ENCODE measurements around the gene COL8A1. TPM values are rescaled to one million over a fixed set of nuclear protein-coding genes. Genes with fewer than 3 reads are reported as not detected.

Gene COL8A1
- total RNA-seq, 1 donor from 2014 or later: 95.1 TPM

DNA sequence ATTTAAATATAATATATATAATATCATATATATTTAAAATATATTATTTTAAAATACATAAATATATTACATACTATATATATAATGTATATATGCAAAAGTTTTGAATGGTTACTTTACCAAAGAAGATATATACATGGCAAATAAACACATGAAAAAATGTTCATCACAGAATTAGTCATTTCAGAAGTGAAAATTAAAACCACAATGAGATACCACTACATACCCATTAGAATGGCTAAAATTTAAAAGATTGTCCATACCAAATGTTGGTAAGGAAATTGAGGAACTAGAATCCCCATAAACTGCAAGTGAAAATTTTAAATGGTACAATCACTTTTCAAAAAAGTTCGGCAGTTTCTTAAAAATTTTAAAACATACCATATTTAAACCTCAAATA is 23.6 kb upstream of the COL8A1 start:
- TF ChIP-seq, protein P1, sequence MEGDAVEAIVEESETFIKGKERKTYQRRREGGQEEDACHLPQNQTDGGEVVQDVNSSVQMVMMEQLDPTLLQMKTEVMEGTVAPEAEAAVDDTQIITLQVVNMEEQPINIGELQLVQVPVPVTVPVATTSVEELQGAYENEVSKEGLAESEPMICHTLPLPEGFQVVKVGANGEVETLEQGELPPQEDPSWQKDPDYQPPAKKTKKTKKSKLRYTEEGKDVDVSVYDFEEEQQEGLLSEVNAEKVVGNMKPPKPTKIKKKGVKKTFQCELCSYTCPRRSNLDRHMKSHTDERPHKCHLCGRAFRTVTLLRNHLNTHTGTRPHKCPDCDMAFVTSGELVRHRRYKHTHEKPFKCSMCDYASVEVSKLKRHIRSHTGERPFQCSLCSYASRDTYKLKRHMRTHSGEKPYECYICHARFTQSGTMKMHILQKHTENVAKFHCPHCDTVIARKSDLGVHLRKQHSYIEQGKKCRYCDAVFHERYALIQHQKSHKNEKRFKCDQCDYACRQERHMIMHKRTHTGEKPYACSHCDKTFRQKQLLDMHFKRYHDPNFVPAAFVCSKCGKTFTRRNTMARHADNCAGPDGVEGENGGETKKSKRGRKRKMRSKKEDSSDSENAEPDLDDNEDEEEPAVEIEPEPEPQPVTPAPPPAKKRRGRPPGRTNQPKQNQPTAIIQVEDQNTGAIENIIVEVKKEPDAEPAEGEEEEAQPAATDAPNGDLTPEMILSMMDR (IDR thresholded peaks at IDR 0.05): no peak
- Histone ChIP-seq H3K27me3 (no peaks in the 10 kb centered on the region), H3K36me3 (no peaks in the 10 kb centered on the region), H3K9me3 (no peaks in the 10 kb centered on the region), H3K27ac (no peak overlapping the region), H3K4me3 (no peak overlapping the region), H3K4me1 (no peaks in the 10 kb centered on the region)
- DNase-seq (no peak), ATAC-seq (no peak)
- intact Hi-C loops (cut with DNase I): no loop called here

DNA sequence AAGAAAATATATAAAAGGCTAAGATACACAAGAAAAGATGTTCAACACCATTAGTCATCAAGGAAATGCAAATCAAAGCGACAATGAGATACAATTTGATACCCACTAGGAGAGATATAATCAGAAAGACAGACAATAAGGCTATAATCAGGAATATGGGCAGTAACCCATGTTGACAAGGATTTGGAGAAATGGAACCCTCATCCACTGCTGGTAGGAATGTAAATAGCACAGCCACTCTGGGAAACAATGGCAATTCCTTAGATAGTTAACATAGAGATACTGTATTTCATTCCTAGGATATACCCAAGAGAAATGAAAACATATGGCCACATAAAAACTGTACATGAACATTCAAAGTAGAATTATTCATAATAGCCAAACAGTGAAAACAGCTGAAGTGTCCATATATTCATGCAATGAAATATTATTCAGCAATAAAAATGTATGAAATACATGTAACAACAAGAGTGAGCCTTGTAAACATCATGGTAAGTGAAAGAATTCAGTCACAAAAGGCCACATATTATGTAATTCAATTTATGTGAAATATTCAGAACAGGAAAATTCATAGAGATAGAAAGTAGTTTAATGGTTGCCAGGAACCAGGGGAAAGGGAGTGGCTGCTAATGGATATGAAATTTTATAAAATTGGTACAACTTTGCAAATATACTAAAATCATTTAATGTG is 18.2 kb upstream of the COL8A1 start:
- H3K27me3 ChIP-seq: no peaks in the 10 kb centered on the region
- TF ChIP-seq, protein P1 (IDR thresholded peaks at IDR 0.05): no peak
- ATAC-seq (no peak), DNase-seq (no peak)
- no peaks in the 10 kb centered on the region for H3K36me3 ChIP-seq
- no peaks in the 10 kb centered on the region for H3K9me3 ChIP-seq
- no peaks in the 10 kb centered on the region for H3K4me1 ChIP-seq
- H3K4me3 ChIP-seq: no peak overlapping the region
- intact Hi-C loops (cut with DNase I): no loop called here
- no peak overlapping the region for H3K27ac ChIP-seq

DNA sequence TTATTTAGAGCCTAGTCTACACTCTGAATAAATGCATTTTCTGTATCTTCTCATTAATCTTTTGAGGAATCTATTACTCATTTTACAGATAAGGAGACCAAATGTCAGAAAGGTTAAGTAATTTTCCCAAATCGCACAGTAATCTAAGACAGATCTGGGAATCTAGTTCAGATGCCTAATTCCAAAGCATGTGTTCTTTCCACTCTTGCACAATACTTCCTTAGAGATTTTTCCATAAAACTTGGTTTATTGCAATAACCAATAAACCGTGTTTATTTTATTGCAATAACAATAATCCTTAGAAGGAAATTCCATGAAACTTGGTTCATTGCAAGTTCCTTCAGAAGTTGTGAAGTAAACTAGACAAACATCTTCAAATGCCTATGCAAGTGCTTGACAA is 17.4 kb upstream of the COL8A1 start:
- TF ChIP-seq, protein P1 (IDR thresholded peaks at IDR 0.05): no peak
- H3K4me1 ChIP-seq: no peaks in the 10 kb centered on the region
- H3K4me3 ChIP-seq: no peak overlapping the region
- H3K9me3 ChIP-seq: no peaks in the 10 kb centered on the region
- no peak overlapping the region for H3K27ac ChIP-seq
- intact Hi-C loops (cut with DNase I): no loop called here
- H3K27me3 ChIP-seq: no peaks in the 10 kb centered on the region
- H3K36me3 ChIP-seq: no peaks in the 10 kb centered on the region
- ATAC-seq (no peak), DNase-seq (no peak)

DNA sequence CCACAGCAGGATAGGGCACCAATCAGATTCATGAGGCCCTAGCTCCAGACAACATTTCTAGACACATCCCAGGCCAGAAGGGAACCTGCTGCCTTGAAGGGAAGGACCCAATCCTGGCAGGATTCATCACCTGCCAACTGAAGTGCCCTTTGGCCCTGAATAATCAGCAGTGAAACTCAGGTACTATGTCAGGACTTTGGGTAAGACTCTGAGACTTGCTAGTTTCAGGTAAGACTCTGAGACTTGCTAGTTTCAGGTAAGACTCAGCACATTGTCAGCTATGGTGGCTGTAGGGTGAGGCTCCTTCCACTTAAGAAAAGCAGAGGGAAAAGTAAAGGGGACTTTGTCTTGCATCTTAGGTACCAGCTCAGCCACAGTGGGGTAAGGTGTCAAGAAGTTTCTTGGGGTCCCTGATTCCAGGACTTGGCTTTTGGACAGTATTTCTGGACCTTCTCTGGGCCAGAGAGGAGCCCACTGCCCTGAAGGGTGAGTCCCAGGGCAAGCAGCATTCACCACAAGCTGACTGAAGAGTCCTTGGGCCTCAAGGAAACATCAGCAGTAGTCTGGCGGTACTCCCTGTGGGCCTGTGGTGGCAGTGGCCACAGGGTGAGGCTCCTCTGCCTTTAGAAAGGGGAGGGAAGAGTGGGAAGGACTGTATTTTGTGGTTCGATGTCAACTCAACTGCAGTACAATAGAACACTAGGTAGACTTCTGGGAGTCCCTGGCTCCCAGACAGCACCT is 13.7 kb upstream of the COL8A1 start:
- no peaks in the 10 kb centered on the region for H3K4me1 ChIP-seq
- no peaks in the 10 kb centered on the region for H3K36me3 ChIP-seq
- H3K9me3 ChIP-seq: no peaks in the 10 kb centered on the region
- DNase-seq (no peak), ATAC-seq (no peak)
- H3K27ac ChIP-seq: no peak overlapping the region
- intact Hi-C loops (cut with DNase I): no loop called here
- no peaks in the 10 kb centered on the region for H3K27me3 ChIP-seq
- TF ChIP-seq, protein P1 (IDR thresholded peaks at IDR 0.05): no peak
- no peak overlapping the region for H3K4me3 ChIP-seq

DNA sequence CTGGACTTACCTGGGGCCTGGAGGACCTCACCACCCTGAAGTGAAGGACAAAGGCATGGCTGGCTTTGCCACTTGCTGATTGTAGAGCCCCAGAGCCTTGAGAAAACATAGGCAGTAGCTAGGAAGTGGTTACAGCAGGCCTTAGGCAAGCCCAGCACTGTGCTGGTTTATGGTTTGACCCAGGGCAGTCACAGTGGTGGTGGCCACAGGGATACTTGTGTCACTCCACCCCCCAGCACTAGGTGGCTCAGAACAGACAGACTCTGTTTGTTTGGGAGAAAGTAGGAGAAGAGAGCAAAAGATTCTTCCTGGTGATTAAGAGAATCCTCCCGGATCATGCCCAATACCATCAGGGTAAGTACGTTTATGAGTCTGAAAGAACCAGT is 13.2 kb upstream of the COL8A1 start:
- TF ChIP-seq, protein P1 (IDR thresholded peaks at IDR 0.05): no peak
- ATAC-seq (peak; percentile 25), DNase-seq (no peak)
- no peaks in the 10 kb centered on the region for H3K27me3 ChIP-seq
- no peaks in the 10 kb centered on the region for H3K4me1 ChIP-seq
- H3K36me3 ChIP-seq: no peaks in the 10 kb centered on the region
- no peaks in the 10 kb centered on the region for H3K9me3 ChIP-seq
- H3K27ac ChIP-seq: no peak overlapping the region
- intact Hi-C loops (cut with DNase I): no loop called here
- H3K4me3 ChIP-seq: no peak overlapping the region
